Embryonic facial prominence (tissue), 1 donor: ENCODE results near the gene EIF4H.
"Not testable (repeated sequence)": the region's sequence is repeated elsewhere in the genome, so short reads cannot be mapped to it uniquely, and the experiment has no call there.

Experiments
- DNase-seq: peaks from one replicate; pipeline ENCODE4 v3.0.0-alpha.2; 2016; ENCODE audit errors: extremely low spot score

EIF4H gene

DNA sequence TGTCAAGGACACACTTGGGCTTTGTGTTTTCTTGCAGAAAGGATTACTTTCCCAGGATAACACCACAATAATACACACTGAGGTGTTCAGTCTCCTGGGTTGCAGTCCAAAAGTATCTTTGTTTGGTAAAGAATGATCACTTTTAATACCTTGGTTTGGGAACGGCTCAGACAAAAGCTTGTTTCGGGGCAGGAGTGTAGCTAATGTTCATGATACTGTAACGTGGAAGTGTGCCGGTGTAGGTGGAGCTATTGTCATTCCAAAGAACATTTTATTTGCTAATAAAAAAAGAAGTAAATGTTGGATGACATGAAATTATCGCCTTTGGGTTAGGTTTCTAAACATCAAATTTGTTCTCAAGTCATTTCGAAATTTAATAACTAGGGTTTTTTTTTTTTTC is 1.2 kb downstream of the EIF4H start:
- DNase-seq, result no peak

DNA sequence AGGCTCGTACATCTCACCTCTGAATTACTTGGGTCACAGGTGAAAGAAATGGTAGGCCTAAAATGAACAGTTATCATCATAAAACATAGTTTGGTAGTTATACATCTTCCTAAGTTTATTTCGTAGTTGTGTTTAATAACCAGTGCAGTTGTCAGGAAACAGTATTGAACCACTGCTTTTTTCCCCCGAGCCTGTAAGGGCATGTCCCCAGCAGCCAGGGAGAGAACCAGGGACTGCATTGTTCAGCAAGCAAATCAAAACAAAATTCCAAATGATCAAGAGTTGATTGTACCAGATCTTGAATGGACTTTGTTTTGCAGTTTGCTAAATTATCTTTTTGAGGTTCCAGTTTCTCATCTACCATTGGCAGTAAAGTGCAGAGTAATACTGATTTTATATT is 2.4 kb downstream of the EIF4H start:
- DNase-seq, result no peak

DNA sequence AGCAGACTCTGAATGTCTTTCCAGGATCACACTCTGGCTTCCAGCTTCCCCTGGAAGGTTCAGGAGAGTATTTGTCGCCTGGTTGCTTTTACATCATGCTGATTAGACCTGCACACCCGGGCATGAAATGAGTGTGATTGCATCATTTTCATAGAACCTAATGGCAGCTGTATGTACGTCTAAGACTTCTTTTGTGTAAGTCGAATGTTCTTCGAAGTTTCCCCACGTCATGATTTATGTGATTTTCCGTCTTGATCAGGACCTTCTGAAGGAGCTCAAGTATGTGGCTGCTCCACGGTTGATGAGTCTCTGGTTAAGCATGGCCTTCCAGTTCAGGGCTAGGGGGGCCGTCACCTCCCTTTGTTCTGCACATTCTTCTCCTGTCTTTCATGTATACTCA is 4.5 kb downstream of the EIF4H start:
- no peak for DNase-seq

GRCh38 chr7:74179935-74180604 is 5.9 kb downstream of the EIF4H start:
- DNase-seq, result no peak

DNA sequence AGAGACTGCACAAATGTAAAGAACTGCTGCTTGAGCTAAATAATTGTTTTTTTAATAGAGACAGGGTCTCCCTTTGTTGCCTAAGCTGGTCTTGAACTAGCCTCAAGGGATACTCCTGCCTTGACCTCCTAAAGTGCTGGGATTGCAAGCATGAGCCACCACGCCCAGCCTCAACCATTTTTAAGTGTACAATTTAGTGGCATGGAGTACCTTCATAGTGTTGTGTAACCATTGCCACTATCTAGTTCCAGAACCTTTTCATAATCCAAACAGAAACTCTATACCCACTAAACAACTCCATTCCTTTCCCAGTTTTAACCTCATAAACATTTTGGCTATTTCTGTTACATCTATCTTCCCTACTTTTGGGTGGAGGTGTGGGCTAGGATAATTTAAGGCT is 6.7 kb downstream of the EIF4H start:
- no peak for DNase-seq

- DNase-seq, result no peak
These were observed 7.7 kb downstream of the EIF4H start for GRCh38 chr7:74181821-74182220.

- DNase-seq, result no peak
These were observed 8.4 kb downstream of the EIF4H start for GRCh38 chr7:74182453-74183090.

DNA sequence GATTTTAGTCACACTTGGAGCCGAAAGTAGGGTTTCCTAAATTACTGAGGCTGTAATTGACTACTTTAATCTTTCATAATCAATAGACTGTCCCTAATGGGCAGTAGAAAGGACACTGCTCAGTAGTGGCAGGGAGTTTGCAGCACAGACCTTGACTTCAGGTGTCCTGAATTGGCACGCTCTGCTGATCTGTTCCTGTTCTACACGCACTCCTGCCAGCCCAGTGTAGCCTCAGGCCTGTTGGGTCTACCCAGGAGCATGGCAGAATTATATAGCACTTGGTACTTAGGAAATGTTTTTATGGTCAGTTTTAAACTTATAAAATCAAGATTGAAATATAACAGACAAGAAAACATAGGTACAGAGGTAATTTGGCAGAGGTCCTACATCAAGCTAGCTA is 9.0 kb downstream of the EIF4H start:
- no peak for DNase-seq

DNA sequence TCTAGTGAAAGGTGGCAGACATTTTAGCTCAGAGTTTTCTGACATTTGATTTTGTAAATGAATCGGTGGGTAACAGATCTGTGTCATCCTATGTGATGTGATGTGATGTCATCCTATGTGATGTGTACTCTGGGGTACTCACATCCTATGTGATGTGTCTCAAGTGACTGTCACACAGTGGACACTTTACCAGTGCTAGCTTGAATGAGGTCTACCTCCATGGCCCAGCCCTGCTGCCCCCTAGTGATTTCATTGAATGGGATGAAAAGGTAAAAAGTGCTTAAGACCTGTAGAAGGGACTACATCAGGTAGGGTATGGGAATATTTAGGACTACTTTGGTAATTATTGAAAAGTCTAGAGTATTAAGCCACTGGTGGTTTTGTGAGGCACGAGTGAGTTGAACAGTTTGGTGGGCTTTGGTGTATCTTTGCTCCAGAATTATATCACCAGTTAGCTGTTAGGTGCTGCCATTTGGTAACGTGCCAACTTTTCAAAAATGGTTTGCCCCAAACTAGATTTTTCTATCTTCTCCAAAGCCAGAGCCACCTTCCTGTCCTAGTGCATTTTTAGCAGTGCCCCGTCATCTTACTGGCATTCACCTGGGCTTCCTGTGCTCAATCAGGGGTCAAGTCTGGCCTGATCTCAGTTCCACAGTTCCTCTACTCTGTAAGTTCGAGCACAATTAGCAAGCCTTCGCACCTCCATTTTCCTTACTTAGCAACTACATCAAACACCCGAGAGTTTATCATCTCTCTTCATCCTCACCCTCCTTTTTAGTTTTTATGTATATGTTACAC is 9.7 kb downstream of the EIF4H start:
- no peak for DNase-seq

DNA sequence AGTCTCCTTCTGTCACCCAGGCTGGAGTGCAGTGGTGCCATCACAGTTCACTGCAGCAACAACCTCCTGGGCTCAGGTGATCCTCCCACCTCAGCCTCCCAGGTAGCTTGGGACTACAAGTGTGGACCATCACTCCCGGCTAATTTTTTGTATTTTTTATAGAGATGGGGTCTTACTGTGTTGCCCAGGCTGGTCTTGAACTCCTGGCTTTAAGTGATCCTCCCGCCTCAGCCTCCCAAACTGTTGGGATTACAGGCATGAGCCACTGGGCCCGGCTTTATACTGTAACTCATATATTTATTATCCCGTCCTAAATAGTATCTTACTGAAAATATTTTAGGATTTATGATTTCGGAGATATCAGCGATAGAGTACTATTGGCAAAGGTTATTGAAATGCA is 10.9 kb downstream of the EIF4H start:
- DNase-seq, result no peak

DNA sequence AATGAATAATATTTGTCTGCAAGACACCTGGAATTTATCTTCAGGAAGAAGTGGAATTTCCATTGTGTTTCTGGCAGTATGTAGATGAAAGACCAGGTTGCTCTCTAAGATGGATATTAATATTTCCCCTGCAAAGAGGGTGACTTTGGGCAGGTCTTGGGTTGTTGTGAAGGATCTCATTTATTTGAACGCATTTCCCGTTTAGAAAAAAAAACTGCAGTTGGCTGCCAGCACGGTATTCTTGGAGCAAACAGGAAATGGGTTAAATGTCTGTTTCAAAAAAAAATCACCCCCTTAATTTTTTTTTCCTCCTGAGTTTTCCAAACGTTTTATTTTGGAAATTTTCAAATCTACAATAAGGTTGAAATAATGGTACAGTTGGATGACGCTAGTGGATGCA is 11.5 kb downstream of the EIF4H start:
- no peak for DNase-seq

DNA sequence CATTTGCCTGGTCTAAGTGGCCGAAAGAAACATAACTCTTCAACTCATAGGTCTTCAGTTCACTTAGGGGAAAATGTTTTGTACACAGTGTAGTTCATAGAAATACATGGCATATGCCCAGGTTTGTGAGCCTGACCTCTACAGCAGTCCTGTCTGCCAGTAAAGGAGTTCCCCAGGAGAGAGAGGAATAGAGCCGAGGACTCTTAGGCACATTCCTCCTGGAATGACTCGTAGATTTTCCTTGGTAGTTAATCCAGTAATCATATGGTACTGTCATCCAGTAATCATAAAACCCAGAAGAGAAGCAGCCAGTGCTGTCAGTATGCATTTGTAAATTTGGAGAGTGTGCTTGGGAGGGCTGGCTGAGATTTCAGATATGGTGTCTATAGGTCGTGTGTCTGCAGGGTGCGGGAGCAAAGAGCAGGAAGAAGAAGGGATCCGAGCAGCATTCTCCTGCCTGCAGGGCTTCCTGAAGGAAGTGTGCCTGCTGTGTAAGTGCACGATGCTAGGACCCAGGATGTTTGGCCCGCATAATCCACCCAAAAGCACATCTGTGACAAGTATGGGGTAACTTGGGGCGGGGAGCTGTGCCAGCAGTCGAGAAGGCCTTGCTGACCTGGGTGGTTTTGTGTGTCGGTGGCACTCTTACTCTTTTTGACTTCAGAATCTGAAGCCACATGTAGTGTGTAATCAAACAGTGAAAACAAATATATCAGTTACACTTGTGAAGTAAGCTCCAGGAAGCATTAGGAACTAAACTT is 13.9 kb downstream of the EIF4H start:
- DNase-seq, result no peak

- no peak for DNase-seq
These were observed 16.1 kb downstream of the EIF4H start for GRCh38 chr7:74190259-74190658.

DNA sequence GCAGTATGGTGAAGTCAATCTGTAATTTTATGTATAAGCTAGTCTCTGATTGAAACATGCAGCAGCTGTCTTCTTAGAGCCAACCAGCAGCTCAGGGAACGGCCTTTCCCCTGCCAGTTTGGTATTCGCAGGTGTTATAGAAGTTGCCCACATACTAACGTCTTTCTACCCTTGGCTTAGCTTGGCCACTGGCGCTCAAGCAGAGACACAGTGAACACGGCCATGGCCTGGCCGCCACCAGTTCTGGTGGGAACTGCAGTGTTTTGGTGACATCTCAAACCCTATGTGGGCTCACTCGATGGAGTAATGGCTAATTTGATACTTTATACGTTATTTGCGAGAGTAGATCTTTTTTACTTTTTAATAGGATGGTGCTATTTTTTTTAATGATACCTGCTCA is 17.1 kb downstream of the EIF4H start:
- DNase-seq, result no peak

DNA sequence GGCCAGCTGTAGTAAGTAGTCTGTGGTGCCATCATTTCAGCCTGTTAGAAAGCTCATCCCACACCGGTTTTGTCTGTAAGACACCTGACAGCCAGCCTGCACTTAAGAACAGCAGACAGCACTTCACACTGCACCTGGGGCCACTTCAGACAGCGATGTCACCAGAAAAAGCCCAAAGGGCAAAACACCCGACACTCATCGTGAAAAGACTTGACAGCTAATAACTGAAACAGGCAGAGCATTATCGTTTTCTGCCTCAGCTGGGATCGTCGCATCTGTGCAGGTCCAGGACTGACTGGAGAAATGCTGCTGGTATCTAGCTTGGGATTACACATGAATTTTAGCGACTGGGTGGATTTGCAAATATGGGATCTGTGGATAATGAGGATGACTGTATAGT is 18.9 kb downstream of the EIF4H start:
- no peak for DNase-seq

GRCh38 chr7:74193913-74194312 is 19.8 kb downstream of the EIF4H start:
- no peak for DNase-seq

GRCh38 chr7:74194686-74195085 is 20.5 kb downstream of the EIF4H start:
- no peak for DNase-seq

GRCh38 chr7:74195139-74195860 is 21.1 kb downstream of the EIF4H start:
- not testable (repeated sequence) for DNase-seq

DNA sequence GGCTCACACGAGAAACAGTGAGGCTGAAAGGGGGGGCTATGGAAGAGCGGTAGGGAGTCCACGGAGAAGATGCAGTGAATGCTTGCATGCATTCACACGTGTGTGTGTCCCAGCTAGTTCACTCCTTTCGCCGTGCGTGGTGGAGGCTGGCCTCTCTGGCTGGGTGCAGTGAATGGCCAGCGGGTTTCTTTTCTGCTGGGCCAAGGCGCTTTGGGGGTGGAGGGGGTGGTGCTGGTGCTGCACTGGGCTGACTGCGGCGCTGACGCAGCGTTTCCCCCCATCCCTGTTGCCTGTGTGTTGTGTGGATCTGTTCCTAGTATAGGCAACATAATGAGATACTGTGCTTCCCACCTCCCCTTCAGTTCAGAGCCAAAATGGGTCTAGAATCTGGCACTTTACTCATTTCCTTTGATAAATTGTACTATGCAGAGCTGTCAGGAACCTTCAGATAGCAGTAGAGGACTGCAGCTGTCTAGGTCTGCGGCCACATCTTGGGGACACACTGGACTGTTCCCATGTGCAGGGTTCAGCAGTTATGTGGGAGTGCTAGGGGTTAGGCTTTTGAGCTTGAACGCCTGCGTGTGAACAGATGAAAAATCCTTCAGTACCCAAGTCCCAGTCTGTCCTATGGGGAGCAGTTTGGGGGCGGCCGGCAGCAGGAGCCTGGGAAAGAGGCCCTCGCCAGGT is 22.0 kb downstream of the EIF4H start:
- not testable (repeated sequence) for DNase-seq

DNA sequence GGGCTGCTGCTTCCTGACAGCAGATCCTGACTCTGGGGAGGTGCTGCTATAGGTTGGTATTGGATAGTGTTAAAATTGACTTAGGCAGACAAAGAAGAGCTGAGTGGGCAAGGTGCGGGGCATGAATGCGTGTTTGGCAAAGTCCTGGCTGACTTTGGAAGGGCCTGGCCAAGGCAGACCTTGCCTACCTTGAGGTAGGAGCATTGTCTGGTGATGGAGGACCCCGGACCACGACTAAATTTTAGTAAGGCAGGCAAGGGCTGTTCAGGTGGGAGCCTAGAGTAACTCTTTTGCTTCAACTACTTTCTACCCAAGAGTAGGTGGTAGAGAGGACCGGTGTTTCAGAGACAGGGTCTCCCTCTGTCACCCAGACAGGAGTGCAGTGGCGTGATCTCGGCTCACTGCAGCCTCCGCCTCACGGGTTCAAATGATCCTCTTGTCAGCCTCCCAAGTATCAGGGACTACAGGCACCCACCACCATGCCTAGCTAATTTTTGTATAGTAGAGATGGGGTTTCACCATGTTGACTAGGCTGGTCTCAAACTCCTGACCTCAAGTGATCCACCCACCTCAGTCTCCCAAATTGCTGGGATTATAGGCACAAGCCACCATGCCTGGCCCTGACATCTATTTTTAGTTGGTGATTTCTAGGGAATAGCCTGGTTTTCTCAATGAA is 23.4 kb downstream of the EIF4H start:
- no peak for DNase-seq
